ENCODE results near the gene OR4C6. TPM values are rescaled to one million over a fixed set of nuclear protein-coding genes. Genes with fewer than 3 reads are reported as not detected.

The OR4C6 gene
- not detected in 5 replicates for total RNA-seq (2022; extraction: Qiagen RNA extraction)

DNA sequence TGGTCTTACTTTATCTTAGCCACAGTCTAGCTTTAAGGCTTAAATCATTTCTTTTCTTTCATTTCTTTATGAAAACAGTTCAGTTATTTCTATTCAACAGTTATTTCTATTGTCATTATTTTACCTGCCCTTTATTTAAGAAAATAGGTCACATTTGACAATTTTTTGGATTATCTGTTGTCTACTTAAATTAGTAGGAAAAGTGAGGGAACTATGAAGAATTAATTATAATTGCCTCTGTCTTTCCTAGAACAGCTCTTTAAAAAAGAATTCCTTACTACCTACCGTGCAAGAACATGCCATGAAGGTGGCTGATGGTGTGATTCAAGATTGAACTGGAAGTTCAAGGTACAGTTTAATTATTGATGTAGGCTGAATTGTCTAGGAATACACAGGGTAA lies at the start of gene OR4C6:
Gene OR4C6 (plus strand): TSS at position 301 of the 400 bp plus-strand sequence. CDS start 2,966 bp downstream, outside the sequence.

DNA sequence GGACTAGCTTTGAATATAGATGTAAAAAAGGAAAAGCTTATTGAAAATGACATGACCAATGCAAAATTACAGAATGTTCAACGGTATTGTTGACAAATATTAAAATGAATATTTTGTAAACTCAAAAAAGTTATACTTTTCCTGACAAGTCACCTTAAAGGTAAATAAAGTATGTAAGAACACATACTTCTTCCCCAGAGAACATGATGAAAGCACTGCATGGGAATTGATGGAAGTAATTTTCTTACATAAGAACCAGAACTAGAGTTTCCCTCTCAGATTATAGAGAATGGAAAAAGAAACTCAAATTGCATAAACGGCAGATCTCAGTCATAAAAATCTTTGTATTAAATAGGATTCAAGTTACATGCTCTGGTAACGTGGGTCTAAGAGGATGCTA lies 27.2 kb upstream of the OR4C6 start, which contains the start of gene OR4P4:
Gene OR4P4 (plus strand): TSS at position 301 of the 400 bp plus-strand sequence.

DNA sequence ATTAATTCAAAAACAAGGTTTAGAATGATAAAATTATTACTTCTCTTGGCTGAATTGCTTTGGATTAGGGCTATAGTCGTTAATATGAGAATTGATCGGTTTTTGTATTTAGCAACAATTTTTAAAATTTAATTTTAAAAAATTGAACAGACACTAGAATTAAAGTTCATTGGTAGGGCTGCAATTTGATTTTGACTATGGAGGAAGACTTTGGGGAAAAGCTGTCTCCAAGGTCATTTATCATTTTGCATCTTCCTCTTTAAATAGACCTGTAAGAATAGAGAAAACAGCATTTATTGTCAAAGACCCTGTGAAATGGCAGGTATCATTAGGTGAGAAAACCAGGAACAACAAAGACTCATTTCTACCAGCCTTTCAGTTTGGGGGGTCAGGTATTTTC lies 14.0 kb upstream of the OR4C6 start, which contains the start of gene OR4S2:
Gene OR4S2 (plus strand): TSS at position 301 of the 400 bp plus-strand sequence. CDS start 2,577 bp downstream, outside the sequence.

Other genes with a start within 250 kb of the OR4C6 start
- not detected in 5 replicates for gene OR4C15, start 107.7 kb upstream of the OR4C6 start, total RNA-seq (2022; extraction: Qiagen RNA extraction)
- gene OR4C16, start 90.1 kb upstream of the OR4C6 start, total RNA-seq (2022; extraction: Qiagen RNA extraction), result not detected in 5 replicates
- not detected in 5 replicates for gene OR4C11, start 54.6 kb upstream of the OR4C6 start, total RNA-seq (2022; extraction: Qiagen RNA extraction)
- gene OR4P4, start 27.1 kb upstream of the OR4C6 start, total RNA-seq (2022; extraction: Qiagen RNA extraction), result not detected in 5 replicates
- gene OR4S2, start 13.9 kb upstream of the OR4C6 start, total RNA-seq (2022; extraction: Qiagen RNA extraction), result not detected in 5 replicates
- not detected in 5 replicates for gene OR5D13, start 111.2 kb downstream of the OR4C6 start, total RNA-seq (2022; extraction: Qiagen RNA extraction)
- not detected in 5 replicates for gene OR5D14, start 133.4 kb downstream of the OR4C6 start, total RNA-seq (2022; extraction: Qiagen RNA extraction)
- gene OR5L1, start 149.2 kb downstream of the OR4C6 start, total RNA-seq (2022; extraction: Qiagen RNA extraction), result not detected in 5 replicates
- gene OR5D18, start 157.4 kb downstream of the OR4C6 start, total RNA-seq (2022; extraction: Qiagen RNA extraction), result not detected in 5 replicates
- not detected in 5 replicates for gene OR5L2, start 165.0 kb downstream of the OR4C6 start, total RNA-seq (2022; extraction: Qiagen RNA extraction)
- not detected in 5 replicates for gene OR5D16, start 176.6 kb downstream of the OR4C6 start, total RNA-seq (2022; extraction: Qiagen RNA extraction)
- not detected in 5 replicates for gene TRIM51, start 221.1 kb downstream of the OR4C6 start, total RNA-seq (2022; extraction: Qiagen RNA extraction)